K562 (cell line): ENCODE data around the gene DYNC2I2. TPM values are rescaled to one million over a fixed set of nuclear protein-coding genes. Genes with fewer than 3 reads are reported as not detected.

Experiments
- BACH1 ChIP-seq: fragments of 200-800 bp; sonication (Bioruptor generic); IDR thresholded peaks from 2 replicates; pipeline ENCODE4 v1.6.1; 2016; ENCODE audit warnings: missing genetic modification characterization, missing compliant biosample characterization
- CTCF ChIP-seq, 3 experiments: IDR thresholded peaks in 2 of 3; conservative IDR thresholded peaks in 1 of 3; 2 replicates each; pipeline ENCODE4 v1.5.1; 2011 to 2012; ENCODE audit warnings: low read length in 3 of 3, mild to moderate bottlenecking in 3 of 3, control low read depth in 2 of 3, improper control_type of control experiment in 1 of 3, inconsistent platforms in 1 of 3, low read depth in 1 of 3, mixed read lengths in 1 of 3, moderate library complexity in 1 of 3; ENCODE audit not compliant: insufficient read depth in 2 of 3
- FOXK2 ChIP-seq, 2 experiments: fragments of 450-650 bp; IDR thresholded peaks in 1 of 2; conservative IDR thresholded peaks in 1 of 2; 2 replicates each; pipeline ENCODE4 v1.6.1; 2016; ENCODE audit warnings: low read depth in 2 of 2, mild to moderate bottlenecking in 1 of 2
- HDAC2 ChIP-seq: fragments of 450-650 bp; IDR thresholded peaks from 2 replicates; pipeline ENCODE4 v1.6.1; 2016; ENCODE audit warnings: mild to moderate bottlenecking
- MBD1 ChIP-seq: fragments of 250-450 bp; sonication (Bioruptor Pico); IDR thresholded peaks from 2 replicates; pipeline ENCODE4 v1.8.0; 2022; ENCODE audit warnings: inconsistent platforms
- MLLT1 ChIP-seq, 2 experiments: fragments of 450-650 bp; IDR thresholded peaks; 2 replicates each; pipeline ENCODE4 v1.6.1; 2016
- NUFIP1 ChIP-seq: fragments of 450-650 bp; IDR thresholded peaks from 2 replicates; pipeline ENCODE4 v1.6.1; 2018; ENCODE audit not compliant: partially characterized antibody
- PPARD ChIP-seq: fragments of 250-450 bp; sonication (Bioruptor Pico); IDR thresholded peaks from 2 replicates; pipeline ENCODE4 v1.8.0; 2022; ENCODE audit warnings: inconsistent platforms, mild to moderate bottlenecking, moderate library complexity
- PRMT5 ChIP-seq: sonication (generic); formaldehyde crosslinking; IDR thresholded peaks from 2 replicates; pipeline ENCODE4 v1.5.0; 2020; ENCODE audit warnings: missing genetic modification reagents
- PTRF ChIP-seq: fragments of 450-650 bp; IDR thresholded peaks from 2 replicates; pipeline ENCODE4 v1.6.1; 2016; ENCODE audit warnings: mild to moderate bottlenecking, missing genetic modification characterization, missing compliant biosample characterization
- TEAD2 ChIP-seq: fragments of 450-650 bp; IDR thresholded peaks from 2 replicates; pipeline ENCODE4 v1.6.1; 2016; ENCODE audit warnings: missing genetic modification characterization, control low read depth, missing compliant biosample characterization
- THRAP3 ChIP-seq: fragments of 450-650 bp; IDR thresholded peaks from 2 replicates; pipeline ENCODE4 v1.6.1; 2016; ENCODE audit warnings: mild to moderate bottlenecking, inconsistent platforms, borderline replicate concordance
- TSHZ1 ChIP-seq: fragments of 250-450 bp; sonication (Bioruptor Pico); IDR thresholded peaks from 2 replicates; pipeline ENCODE4 v1.4.0; 2020; ENCODE audit warnings: mild to moderate bottlenecking, moderate library complexity
- ZBTB26 ChIP-seq: fragments of 450-650 bp; formaldehyde crosslinking; IDR thresholded peaks from 2 replicates; pipeline ENCODE4 v1.4.0; 2022; ENCODE audit warnings: missing genetic modification characterization
- ZNF280B ChIP-seq: fragments of 250-450 bp; sonication (Bioruptor Pico); IDR thresholded peaks from 2 replicates; pipeline ENCODE4 v1.5.1; 2021; ENCODE audit warnings: mild to moderate bottlenecking
- ZNF347 ChIP-seq: fragments of 450-650 bp; formaldehyde crosslinking; IDR thresholded peaks from 2 replicates; pipeline ENCODE4 v1.4.0; 2020; ENCODE audit warnings: low read depth, mild to moderate bottlenecking, moderate library complexity
- ZNF408 ChIP-seq: fragments of 250-450 bp; sonication (Bioruptor Pico); IDR thresholded peaks from 2 replicates; pipeline ENCODE4 v1.4.0; 2020; ENCODE audit warnings: low read depth, mild to moderate bottlenecking, moderate library complexity
- polyA plus RNA-seq, 8 experiments: library from polyadenylated mRNA; depleted of rRNA in 4 of 8; stranded (reverse) in 5 of 8; unstranded in 3 of 8; fragments of >200 nt; fragmentation: Nextera tagmentation in 2 of 8; fragmentation: Illumina TruSeq in 1 of 8; extraction: Ambion mirVana in 2 of 8; extraction: Trizol in 1 of 8; gene quantifications; 2 replicates each; pipeline versions ENCODE4 v1.2.1 to v1.2.3, GENCODE V29; 2011 to 2014; ENCODE audit warnings: inconsistent platforms in 1 of 8, missing spikeins in 1 of 8
- total RNA-seq, 7 experiments: library from RNA; depleted of rRNA in 6 of 7; stranded (reverse); fragments of >200 nt in 6 of 7; fragmentation: Illumina TruSeq in 2 of 7; extraction: Trizol in 2 of 7; gene quantifications; 2 replicates each; pipeline versions ENCODE4 v1.2.1 to v1.2.3, GENCODE V29; 2011 to 2021; ENCODE audit warnings: low replicate concordance in 1 of 7

The DYNC2I2 gene
- total and polyA plus RNA-seq, 9 of the 15 experiments (the other 6 are each of a cell fraction or from before 2014, with no cell fraction given): 1.5 to 249 (median 70.0) TPM

- TF ChIP-seq TSHZ1 (no peak), MLLT1 (IDR thresholded peaks at IDR 0.05) (peak in 1 of 2 experiments; percentile 90; a peak in 2 of 4 replicates), ZNF280B (0 out of 2 replicates have a peak, but pooled peaks have one; percentile 11), BACH1 (tag) (0 out of 2 replicates have a peak, but pooled peaks have one; percentile 41), PTRF (tag) (no peak), HDAC2 (0 out of 2 replicates have a peak, but pooled peaks have one; percentile 6), CTCF (IDR thresholded peaks at IDR 0.05 in 2 of 3, conservative IDR thresholded peaks at IDR 0.05 in 1 of 3; ENCODE audit: insufficient read depth in 2 of 3, low read depth in 1 of 3, low read length in 3 of 3) (no peak), ZNF408 (CRISPR knock-in tag) (peak; percentile 70; the same call in 1 of the 2 replicates), FOXK2 (conservative IDR thresholded peaks at IDR 0.05 in 1 of 2, IDR thresholded peaks at IDR 0.05 in 1 of 2; ENCODE audit: low read depth in 2 of 2) (0 out of 4 replicates have a peak, but pooled peaks of 1 of the 2 experiments have one; percentile 24), TEAD2 (tag) (0 out of 2 replicates have a peak, but pooled peaks have one; percentile 30), ZBTB26 (no peak), NUFIP1 (no peak), MBD1 (CRISPR knock-in tag) (peak; percentile 83), ZNF347 (no peak), PPARD (CRISPR knock-in tag) (no peak), PRMT5 (CRISPR knock-in tag) (no peak), THRAP3 (peak; percentile 98)
Observed at GRCh38 chr9:128657344-128657704, 677 bp upstream of the DYNC2I2 start (continued).
